COLO668 (cell line): Measurements from ENCODE around the gene IARS2.
"Not testable (repeated sequence)": the region's sequence is repeated elsewhere in the genome, so short reads cannot be mapped to it uniquely, and the experiment has no call there.

ENCODE experiments used
- DNase-seq: peaks from one replicate; lab custom pipeline; 2025; ENCODE audit not compliant: unreplicated experiment; lab: John Stamatoyannopoulos, UW

Gene IARS2

GRCh38 chr1:220112600-220112999, 18.7 kb downstream of the IARS2 start:
- DNase-seq: not testable (repeated sequence)

- DNase-seq: no peak
Measured at GRCh38 chr1:220113136-220113695, 19.3 kb downstream of the IARS2 start.

GRCh38 chr1:220119043-220119512, 25.1 kb downstream of the IARS2 start:
- no peak for DNase-seq

GRCh38 chr1:220121791-220122530, 28.0 kb downstream of the IARS2 start:
- DNase-seq: no peak

GRCh38 chr1:220123066-220123465, 29.1 kb downstream of the IARS2 start:
- DNase-seq: no peak

- DNase-seq: peak; percentile 15
Measured at GRCh38 chr1:220123889-220124288, 30.0 kb downstream of the IARS2 start.

DNA sequence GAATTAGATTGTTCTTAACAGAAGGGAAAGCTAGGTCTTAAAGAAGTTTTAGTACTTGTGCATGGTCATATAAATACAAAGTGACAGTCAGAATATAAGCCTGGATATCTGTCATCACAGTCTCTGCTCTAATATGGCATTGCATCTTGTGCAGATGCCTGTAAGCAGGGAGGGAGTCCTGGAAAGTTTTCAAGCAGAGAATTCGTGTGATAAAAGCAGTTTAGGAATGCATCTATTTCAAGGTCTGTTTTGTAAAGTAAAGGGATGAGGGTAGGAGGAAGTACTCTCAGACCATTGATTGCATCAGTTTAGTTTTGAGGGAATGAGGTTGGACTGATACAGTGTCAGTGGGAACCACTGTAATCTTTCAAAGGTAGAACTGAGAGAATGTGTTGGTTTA, 30.6 kb downstream of the IARS2 start:
- no peak for DNase-seq

DNA sequence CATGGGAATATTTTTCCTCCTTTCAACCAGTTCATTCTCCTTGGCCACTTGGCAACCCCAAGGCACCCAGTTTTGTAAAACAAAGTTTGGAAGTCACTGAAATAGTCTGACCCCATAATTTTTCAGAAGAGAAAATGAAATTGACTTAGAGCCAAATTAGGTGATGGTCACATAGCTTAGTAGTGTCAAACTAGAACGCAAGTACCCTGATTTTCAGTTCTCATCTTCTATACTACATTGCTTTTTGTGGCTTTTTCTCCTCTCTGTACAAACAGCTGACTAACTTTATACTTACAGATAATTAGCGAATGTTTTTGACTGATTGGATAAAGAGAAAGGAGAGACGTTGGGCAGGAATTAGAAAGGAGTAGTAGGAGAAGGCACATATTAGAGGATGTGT, 33.1 kb downstream of the IARS2 start:
- DNase-seq: no peak

- no peak for DNase-seq
Measured at GRCh38 chr1:220129479-220130210, 35.7 kb downstream of the IARS2 start.

GRCh38 chr1:220135755-220136154, 41.8 kb downstream of the IARS2 start:
- DNase-seq: no peak

DNA sequence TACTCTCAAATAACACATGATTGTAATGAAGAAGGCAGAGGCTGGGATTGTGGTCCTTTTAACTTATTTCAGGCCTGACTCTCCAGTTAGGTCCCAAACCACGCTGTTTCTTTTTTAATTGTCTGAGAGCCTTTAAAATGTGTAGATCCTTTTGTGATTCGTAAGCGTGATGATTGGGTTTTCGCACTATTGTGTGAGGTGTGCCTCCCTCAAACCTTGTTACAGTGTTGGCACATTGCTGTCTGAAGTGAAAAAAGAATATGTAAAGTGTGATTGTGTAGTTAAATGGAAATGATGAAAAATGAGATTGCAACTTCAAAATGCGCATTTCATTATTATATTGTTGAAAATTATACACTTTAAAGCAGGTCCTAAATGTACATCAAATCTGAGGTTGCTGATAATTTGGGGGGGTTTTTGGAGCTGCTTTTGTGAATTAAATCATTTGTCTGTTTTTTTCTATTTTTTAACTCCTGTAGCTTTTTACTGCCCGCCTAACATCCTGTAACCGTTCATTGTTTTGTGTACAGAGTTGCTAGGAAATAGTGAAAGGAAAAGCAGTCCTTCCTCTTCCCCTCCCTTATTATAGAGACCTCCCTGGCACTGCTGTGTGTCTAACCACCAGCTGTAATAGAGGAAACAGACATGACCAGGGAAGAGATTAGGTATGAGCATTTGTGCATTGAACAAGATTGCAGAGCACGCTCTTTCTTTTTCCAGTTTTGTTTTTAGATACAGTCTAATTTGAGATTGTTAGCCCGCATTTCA, 43.3 kb downstream of the IARS2 start:
- DNase-seq: no peak

- DNase-seq: no peak
Measured at GRCh38 chr1:220139966-220140365, 46.0 kb downstream of the IARS2 start.

GRCh38 chr1:220144051-220144450, 50.1 kb downstream of the IARS2 start:
- no peak for DNase-seq

GRCh38 chr1:220149742-220150141, 55.8 kb downstream of the IARS2 start:
- DNase-seq: no peak

GRCh38 chr1:220151454-220151853, 57.5 kb downstream of the IARS2 start:
- DNase-seq: no peak

DNA sequence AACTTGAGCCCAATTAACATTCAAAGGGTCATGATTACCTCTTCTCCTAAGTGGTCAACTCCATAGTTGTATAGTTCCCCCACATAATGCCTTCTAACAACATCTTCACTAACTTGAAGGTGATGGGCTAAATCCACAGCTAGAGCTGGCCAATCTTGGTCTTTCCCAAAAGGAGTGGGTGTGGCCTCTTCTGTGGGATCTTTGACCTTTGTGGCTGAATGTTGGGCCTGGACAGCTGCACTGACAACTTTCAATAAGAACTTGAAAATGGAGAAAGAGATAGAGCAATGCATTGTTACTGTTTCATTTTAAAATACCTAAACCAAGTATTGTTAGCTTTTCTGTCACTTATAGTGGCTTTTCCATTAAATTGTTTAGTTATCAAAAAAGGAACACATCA, 59.2 kb downstream of the IARS2 start:
- no peak for DNase-seq

DNA sequence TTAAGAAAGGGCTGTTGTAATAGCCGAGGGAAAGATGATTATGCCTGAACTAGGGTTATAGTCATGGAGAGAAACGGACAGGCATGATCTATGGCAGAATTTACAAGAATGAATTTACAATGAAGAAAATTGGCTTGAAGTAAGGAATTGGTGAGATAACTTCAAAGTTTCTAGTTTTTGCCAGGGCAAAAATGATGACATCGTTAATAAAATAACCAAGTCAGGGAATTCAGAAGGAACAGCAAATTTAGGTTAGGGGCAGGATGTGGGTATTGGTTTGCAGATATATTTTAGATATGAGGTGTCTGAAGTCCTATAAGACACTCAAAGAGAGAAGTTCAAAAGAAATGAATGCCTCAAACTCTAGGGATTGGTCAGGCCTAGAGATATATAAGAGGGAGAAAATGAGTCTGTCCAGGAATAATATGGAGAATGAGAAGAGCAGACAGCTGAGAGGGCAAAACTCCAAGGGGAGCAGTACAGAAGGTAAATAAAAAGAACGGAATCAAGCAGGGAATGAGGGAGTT, 62.8 kb downstream of the IARS2 start:
- DNase-seq: no peak

GRCh38 chr1:220157738-220158137, 63.8 kb downstream of the IARS2 start:
- DNase-seq: no peak

DNA sequence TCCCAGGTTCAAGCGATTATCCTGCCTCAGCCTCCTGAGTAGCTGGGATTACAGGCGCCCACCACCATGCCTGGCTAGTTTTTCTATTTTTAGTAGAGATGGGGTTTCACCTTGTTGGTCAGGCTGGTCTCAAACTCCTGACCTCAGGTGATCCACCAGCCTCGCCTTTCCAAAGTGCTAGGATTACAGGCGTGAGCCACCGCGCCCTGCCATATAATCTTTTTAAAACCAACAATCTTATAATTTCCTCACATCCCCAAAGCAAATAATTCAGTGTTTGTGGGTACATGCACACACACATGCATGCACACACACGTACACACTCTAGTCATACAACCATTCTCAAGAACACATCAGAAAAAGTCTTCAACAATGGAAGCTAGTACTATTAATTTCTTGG, 64.6 kb downstream of the IARS2 start:
- DNase-seq: not testable (repeated sequence)

- DNase-seq: no peak
Measured at GRCh38 chr1:220159041-220159440, 65.1 kb downstream of the IARS2 start.

- DNase-seq: no peak
Measured at GRCh38 chr1:220160027-220160426, 66.1 kb downstream of the IARS2 start.
